Esophagus squamous epithelium (tissue), 4 donors: ENCODE measurements around the gene AUTS2.

Experiments
- CTCF ChIP-seq, 6 experiments: fragments of 450-650 bp in 4 of 6; fragments of 200-600 bp in 2 of 6; sonication (generic) in 2 of 6; IDR thresholded peaks; one replicate each; pipeline ENCODE4 v1.5.1; 2016 to 2019; ENCODE audit warnings: antibody characterized with exemption in 6 of 6, mild to moderate bottlenecking in 4 of 6, moderate library complexity in 4 of 6
- POLR2A ChIP-seq, 4 donors: fragments of 450-650 bp; IDR thresholded peaks; one replicate each; pipeline ENCODE4 v1.6.1; 2017; ENCODE audit warnings: antibody characterized with exemption in 4 of 4, mild to moderate bottlenecking in 4 of 4, moderate library complexity in 3 of 4

- TF ChIP-seq CTCF (IDR thresholded peaks at IDR 0.05) (no peak), POLR2A (IDR thresholded peaks at IDR 0.05) (no peak)
Observed at GRCh38 chr7:69862413-69863064, 264.3 kb downstream of the AUTS2 start.
